GM12873 (cell line): ENCODE measurements around the gene SEC16A.

Experiments
- CTCF ChIP-seq: IDR thresholded peaks from 2 replicates; pipeline ENCODE4 v1.5.1; 2012; ENCODE audit warnings: low read depth, mild to moderate bottlenecking, moderate library complexity, low read length, control low read depth; ENCODE audit not compliant: insufficient read depth; ENCODE audit errors: missing control alignments

Gene SEC16A

DNA sequence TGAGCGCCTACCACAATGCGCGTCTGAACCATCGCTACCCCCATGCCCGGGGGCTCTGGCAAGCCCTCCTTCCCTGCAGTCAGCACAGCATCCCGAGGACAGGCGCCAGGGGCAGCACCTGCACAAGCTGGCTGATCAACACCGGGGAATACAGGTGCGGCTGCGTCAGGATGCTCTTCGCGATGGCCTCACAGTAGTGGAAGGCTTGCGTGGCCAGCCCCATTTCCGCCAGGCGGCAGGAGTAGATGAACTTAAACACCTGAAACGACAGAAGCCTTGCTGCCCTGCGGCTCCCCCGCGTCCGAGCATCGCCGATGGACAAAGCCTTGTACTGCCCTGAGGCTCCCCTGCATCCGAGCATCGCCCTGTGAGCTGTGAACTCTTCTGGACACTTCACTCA, 25.5 kb downstream of the SEC16A start:
- no peak for TF ChIP-seq CTCF

DNA sequence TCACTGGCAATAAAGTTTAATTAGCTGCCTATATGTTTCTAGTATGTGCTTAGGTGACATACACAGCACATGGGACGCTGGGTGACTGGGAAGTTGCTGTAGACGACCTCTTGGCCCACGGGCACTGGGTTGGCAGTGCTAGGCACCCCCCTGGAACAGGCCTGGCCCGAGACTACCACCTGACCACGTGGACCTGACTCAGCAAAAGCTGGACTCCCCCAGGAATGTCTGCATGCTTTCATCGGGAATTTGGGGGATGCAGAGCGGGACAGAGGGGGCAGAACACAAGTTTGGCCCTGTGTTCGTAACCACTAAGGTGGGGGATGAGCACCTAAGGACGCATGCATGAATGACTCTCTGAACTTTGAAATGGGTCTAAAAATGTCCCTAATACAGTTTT, 26.6 kb downstream of the SEC16A start:
- TF ChIP-seq CTCF = no peak

DNA sequence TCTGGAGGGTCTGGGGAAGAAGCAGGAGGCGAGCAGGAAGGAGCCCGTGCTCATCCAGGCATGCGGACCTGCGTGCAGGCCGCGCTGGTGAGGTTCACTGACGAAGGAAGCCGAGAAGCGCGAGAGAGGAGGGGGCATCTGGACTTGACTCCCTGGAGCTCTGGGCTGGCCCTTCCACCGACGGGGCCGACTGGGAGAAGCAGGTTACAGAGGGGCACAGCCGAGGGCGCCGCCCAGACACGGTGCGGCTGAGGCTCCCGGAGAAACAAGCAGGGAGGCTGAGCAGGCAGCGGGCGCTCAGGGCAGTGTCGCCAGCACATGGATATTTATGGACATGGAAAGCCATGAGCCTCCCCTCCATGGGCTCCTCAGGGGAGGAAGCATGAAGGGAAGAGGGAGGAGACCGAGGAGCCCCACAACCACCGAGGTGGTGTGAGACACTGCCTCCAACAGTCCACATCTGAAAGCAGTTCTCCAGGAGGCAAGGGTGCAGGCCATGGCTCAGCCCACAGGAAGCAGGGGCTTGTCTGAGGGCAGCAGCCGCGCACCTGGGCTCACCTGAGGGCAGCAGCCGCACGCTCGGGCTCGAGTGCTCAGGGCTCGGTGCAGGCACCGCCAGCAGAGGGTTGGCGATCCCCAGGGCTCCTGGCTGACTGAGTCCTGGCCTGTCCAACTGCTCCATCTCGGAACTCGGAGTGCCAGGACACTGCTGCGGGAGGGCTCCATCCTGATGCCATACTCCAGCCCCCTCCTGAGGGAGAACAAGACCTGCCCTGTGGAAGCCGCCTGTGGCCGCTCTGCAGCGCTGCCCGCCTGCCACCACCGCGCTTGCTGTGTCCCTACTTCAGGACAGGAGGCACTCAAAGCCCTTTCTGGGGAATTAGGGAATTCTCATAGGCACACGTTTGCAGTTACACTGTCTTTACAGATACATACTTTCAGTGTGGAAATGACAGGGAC, 27.5 kb downstream of the SEC16A start:
- TF ChIP-seq CTCF = no peak

GRCh38 chr9:136454026-136454796, 28.6 kb downstream of the SEC16A start:
- no peak for TF ChIP-seq CTCF

- no peak for TF ChIP-seq CTCF
These were observed 29.5 kb downstream of the SEC16A start for GRCh38 chr9:136453326-136453725.

- no peak for TF ChIP-seq CTCF
These were observed 31.5 kb downstream of the SEC16A start for GRCh38 chr9:136451221-136451877.

- TF ChIP-seq CTCF = no peak
These were observed 34.2 kb downstream of the SEC16A start for GRCh38 chr9:136448655-136449054.
